LNCAP (cell line): ENCODE data around the gene DHRSX.

Experiments
- TF ChIP-seq, protein P1 (sequence below): fragments of 450-650 bp; IDR thresholded peaks from 2 replicates; pipeline ENCODE4 v1.5.1; 2017; ENCODE audit warnings: mild to moderate bottlenecking

Gene DHRSX

GRCh38 chrX:2541603-2542002, 40.8 kb upstream of the DHRSX start:
- TF ChIP-seq, protein P1, sequence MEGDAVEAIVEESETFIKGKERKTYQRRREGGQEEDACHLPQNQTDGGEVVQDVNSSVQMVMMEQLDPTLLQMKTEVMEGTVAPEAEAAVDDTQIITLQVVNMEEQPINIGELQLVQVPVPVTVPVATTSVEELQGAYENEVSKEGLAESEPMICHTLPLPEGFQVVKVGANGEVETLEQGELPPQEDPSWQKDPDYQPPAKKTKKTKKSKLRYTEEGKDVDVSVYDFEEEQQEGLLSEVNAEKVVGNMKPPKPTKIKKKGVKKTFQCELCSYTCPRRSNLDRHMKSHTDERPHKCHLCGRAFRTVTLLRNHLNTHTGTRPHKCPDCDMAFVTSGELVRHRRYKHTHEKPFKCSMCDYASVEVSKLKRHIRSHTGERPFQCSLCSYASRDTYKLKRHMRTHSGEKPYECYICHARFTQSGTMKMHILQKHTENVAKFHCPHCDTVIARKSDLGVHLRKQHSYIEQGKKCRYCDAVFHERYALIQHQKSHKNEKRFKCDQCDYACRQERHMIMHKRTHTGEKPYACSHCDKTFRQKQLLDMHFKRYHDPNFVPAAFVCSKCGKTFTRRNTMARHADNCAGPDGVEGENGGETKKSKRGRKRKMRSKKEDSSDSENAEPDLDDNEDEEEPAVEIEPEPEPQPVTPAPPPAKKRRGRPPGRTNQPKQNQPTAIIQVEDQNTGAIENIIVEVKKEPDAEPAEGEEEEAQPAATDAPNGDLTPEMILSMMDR: no peak

DNA sequence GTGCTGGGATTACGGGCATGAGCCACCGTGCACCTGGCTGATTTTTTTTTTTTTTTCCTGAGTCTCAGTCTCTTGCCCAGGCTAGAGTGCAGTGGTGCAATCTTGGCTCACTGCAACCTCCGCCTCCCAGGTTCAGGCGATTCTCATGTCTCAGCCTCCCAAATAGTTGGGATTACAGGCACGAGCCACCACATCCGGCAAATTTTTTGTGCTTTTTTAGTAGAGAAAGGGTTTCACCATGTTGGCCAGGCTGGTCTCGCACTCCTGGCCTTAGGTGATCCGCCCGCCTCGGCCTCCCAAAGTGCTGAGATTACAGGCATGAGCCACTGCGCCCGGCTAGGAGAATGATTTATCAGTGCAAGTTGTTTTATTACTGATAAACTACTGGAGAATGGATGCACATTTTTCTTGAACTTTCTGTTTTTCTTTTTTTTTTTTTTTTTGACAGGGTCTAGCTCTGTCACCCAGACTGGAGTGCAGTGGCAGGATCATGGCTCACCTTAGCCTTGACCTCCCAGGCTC, 39.7 kb upstream of the DHRSX start:
- TF ChIP-seq, protein P1: no peak

DNA sequence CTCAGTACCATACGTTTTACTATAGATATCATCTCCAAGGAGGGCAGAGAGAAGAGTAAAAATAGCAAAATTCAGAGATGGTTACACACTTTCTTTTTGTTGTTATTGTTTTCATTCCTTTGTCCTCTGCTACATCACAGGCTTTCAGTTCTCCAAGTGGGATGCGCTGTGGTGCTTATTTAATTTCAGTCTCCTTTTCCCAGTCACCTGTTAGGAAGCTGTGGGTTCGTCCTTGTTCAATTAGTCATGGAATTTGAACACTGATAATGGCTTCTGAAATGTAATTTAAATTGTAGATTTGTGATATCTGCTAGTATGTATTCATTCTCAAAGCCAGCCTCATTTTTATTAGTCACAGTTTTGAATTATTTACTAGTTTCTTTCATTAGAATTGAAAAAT, 38.8 kb upstream of the DHRSX start:
- TF ChIP-seq, protein P1: no peak

GRCh38 chrX:2538031-2538757, 37.4 kb upstream of the DHRSX start:
- TF ChIP-seq, protein P1: no peak

DNA sequence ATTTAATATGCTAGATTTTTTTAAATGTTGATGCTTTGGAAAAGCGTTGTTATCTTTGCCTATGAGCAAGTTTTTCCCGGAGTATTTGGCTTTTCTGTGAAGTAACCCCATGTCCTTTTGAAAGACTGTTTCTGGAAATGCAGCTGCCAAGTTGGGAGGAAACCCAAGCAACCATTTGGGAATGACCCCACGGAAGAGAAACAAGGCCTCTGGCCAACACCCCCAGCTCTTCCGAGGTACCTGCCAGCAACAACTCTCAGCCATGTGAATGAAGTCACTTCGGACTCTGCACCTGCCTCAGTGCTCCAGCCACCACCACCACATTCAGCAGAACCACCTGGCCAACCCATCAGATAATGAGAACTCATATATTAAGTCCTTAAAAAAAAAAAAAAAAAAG, 36.2 kb upstream of the DHRSX start:
- TF ChIP-seq, protein P1: no peak

DNA sequence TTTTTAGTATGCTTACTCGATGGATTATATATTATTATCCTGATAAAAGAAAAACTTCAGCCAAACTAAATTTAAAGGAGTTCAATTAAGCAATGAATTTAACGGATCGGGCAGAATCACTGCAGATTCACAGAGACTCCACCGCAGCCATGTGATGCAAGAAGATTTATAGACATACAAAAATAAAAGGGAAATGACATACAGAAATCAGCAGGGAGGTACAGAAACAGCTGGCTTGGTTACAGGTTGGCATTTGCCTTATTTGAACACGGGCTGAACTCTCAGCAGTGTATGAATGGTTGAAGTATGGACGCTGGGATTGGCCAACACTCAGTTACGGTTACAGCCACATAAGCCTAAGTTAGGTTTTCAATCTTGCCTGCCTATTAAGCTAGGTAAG, 35.4 kb upstream of the DHRSX start:
- TF ChIP-seq, protein P1: no peak

- TF ChIP-seq, protein P1: no peak
These were observed 32.6 kb upstream of the DHRSX start for GRCh38 chrX:2533424-2533823.
